ENCODE measurements around the gene PKP3.

DNA sequence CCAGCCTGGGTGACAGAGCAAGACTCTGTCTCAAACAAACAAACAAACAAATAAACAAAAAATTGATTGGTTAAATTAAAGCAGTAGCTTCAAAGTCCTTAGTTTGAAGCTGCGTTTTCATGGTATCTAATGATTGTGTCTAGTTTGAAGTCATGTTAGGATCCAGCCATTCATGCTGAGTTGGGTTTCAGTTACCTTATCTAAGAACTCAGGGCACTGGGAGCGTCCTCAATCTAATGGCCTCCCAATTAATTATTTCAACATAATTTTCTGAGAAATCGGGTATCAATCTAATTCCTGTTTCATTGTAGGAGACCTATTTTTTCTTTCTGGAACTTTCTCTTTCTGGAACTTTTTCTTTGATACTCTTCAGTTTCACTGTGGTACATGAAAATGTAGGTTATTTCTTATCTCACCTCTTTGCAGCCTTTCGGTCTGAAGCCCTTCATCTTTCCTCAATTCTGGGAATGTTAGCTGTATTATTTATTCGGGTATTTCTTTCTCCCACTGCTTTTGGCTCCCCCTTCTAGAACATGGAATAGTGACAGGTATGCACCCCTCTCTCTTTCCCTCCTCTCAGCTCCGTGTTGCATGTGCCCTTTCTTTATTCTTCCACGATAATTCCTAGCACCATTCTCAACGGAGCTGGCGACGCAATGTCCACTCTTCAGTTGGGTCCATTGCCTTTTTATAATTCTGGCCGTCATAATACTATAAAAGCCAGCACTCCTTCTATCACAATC is 49.0 kb upstream of the PKP3 start:
- TF ChIP-seq POLR2A (IDR thresholded peaks at IDR 0.05; ENCODE audit: extremely low read depth, insufficient read length), result no peak
- TF ChIP-seq, protein P1, sequence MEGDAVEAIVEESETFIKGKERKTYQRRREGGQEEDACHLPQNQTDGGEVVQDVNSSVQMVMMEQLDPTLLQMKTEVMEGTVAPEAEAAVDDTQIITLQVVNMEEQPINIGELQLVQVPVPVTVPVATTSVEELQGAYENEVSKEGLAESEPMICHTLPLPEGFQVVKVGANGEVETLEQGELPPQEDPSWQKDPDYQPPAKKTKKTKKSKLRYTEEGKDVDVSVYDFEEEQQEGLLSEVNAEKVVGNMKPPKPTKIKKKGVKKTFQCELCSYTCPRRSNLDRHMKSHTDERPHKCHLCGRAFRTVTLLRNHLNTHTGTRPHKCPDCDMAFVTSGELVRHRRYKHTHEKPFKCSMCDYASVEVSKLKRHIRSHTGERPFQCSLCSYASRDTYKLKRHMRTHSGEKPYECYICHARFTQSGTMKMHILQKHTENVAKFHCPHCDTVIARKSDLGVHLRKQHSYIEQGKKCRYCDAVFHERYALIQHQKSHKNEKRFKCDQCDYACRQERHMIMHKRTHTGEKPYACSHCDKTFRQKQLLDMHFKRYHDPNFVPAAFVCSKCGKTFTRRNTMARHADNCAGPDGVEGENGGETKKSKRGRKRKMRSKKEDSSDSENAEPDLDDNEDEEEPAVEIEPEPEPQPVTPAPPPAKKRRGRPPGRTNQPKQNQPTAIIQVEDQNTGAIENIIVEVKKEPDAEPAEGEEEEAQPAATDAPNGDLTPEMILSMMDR (IDR thresholded peaks at IDR 0.05; ENCODE audit: low read depth, low read length), result no peak
- TF ChIP-seq, protein P2, sequence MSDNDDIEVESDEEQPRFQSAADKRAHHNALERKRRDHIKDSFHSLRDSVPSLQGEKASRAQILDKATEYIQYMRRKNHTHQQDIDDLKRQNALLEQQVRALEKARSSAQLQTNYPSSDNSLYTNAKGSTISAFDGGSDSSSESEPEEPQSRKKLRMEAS (IDR thresholded peaks at IDR 0.05; ENCODE audit: low read depth, low read length), result no peak

Measured in NB4 (cell line).